ENCODE results near the gene FARP1.

Gene FARP1

GRCh38 chr13:98439896-98440295 is 297.0 kb downstream of the FARP1 start:
- H3K9me3 ChIP-seq (ENCODE audit: control extremely low read depth in 1 of 5, control insufficient read depth in 4 of 5, insufficient read depth in 2 of 5, low read depth in 1 of 5, low read length in 4 of 5) = no peaks in the 10 kb centered on the region
- no peak for DNase-seq
- H3K4me1 ChIP-seq (ENCODE audit: control extremely low read depth in 1 of 4, control insufficient read depth in 4 of 4, insufficient read depth in 4 of 4, low read length in 3 of 4) = peaks cover 0 to 8% (median 0%) of the 10 kb centered on the region in 4 experiments
- H3K27me3 ChIP-seq (replicated peaks in 2 of 5; ENCODE audit: control insufficient read depth in 4 of 5, insufficient read depth in 5 of 5, low read length in 4 of 5) = no peaks in the 10 kb centered on the region
- POLR2A ChIA-PET = no interaction called here
- no peaks in the 10 kb centered on the region for H3K36me3 ChIP-seq (ENCODE audit: control insufficient read depth in 4 of 4, insufficient read depth in 4 of 4, low read length in 3 of 4)
- CTCF ChIA-PET = interaction anchor here (1.4 to 2.8 kb wide), 2 partner anchors 32 to 213 kb away, joined by 4 to 8 read pairs; no protein-coding TSS in a partner anchor
- no peak overlapping the region for H3K27ac ChIP-seq (ENCODE audit: insufficient read depth in 1 of 2, low read depth in 1 of 2, low read length in 2 of 2, poor library complexity in 1 of 2, severe bottlenecking in 2 of 2)
- 97% methylated on average over 12 of the region's 16 CpGs for WGBS (ENCODE audit: insufficient coverage)
- no peak overlapping the region for H3K4me3 ChIP-seq (ENCODE audit: control insufficient read depth in 1 of 7, extremely low read depth in 1 of 7, insufficient read depth in 4 of 7, low read depth in 2 of 7, low read length in 6 of 7)

DNA sequence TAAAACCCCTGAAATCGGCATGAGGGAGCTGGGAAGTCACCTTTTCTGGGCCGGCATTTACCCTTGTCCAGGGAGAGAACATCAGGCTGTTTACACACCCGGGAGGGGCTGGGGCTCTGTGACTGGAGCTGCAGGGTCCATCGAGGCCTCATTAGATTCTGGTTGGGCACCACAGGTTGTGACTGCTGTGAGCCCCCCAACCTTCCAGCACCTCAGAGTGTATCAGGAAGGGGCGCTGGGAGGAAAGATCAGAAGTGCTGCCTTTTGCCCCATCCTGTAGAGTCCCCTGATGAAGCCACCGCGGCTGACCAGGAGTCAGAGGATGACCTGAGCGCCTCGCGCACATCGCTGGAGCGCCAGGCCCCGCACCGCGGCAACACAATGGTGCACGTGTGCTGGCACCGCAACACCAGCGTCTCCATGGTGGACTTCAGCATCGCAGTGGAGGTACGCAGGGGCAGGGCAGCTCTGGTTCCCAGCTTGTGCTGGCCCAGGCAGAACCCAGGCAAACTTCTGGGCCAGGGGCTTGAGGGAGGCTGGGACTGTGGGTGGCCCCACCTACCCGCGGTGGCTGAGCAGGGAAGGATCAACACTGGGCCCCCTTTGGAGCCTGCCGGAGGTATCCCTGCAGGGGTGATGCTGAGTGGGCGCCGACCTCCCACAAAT is 297.6 kb downstream of the FARP1 start:
- Histone ChIP-seq H3K36me3 (ENCODE audit: control insufficient read depth in 4 of 4, insufficient read depth in 4 of 4, low read length in 3 of 4) (no peaks in the 10 kb centered on the region), H3K4me3 (ENCODE audit: control insufficient read depth in 1 of 7, extremely low read depth in 1 of 7, insufficient read depth in 4 of 7, low read depth in 2 of 7, low read length in 6 of 7) (no peak overlapping the region), H3K27me3 (replicated peaks in 2 of 5; ENCODE audit: control insufficient read depth in 4 of 5, insufficient read depth in 5 of 5, low read length in 4 of 5) (no peaks in the 10 kb centered on the region), H3K9me3 (ENCODE audit: control extremely low read depth in 1 of 5, control insufficient read depth in 4 of 5, insufficient read depth in 2 of 5, low read depth in 1 of 5, low read length in 4 of 5) (no peaks in the 10 kb centered on the region), H3K27ac (ENCODE audit: insufficient read depth in 1 of 2, low read depth in 1 of 2, low read length in 2 of 2, poor library complexity in 1 of 2, severe bottlenecking in 2 of 2) (no peak overlapping the region), H3K4me1 (ENCODE audit: control extremely low read depth in 1 of 4, control insufficient read depth in 4 of 4, insufficient read depth in 4 of 4, low read length in 3 of 4) (peaks cover 0 to 14% (median 3%) of the 10 kb centered on the region in 4 experiments)
- no peak for DNase-seq
- ChIA-PET CTCF (interaction anchor here (1.4 to 2.8 kb wide), 3 partner anchors 31 to 233 kb away, joined by 4 to 8 read pairs (median 4); no protein-coding TSS in a partner anchor), POLR2A (no interaction called here)
- 98% methylated on average over 23 of the region's 25 CpGs for WGBS (ENCODE audit: insufficient coverage)

DNA sequence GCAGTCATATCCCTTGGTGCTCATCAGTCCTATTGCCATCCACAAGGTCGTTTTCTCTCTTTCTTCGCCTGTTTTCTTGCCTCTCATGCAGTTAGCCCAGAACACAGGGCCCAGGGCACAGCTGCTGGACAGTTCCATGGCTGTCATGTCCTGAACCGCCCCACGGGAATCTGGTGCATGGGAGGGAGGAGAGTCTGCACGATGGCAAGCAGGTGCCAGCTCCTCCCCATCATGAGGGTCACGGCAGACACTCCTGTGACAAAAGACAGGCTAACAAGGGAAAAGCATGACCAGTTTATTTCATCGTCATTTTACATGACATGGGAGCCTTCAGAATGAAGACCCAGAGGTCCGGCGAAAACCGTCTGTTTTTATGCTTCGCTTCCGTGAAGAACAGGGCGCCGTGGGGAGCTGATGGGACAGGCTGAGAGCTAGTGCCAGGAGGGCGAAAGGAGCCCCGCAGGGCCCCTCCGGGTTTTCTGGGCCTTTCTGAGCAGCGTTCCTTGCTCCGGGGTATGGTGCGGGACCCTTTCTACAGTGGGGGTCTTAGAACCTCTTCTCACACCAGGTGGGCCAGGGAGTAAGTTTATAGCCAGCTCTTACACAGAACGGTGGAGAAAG is 298.3 kb downstream of the FARP1 start:
- 88% methylated on average over 18 of the region's 21 CpGs for WGBS (ENCODE audit: insufficient coverage)
- Histone ChIP-seq H3K9me3 (ENCODE audit: control extremely low read depth in 1 of 5, control insufficient read depth in 4 of 5, insufficient read depth in 2 of 5, low read depth in 1 of 5, low read length in 4 of 5) (no peaks in the 10 kb centered on the region), H3K4me3 (ENCODE audit: control insufficient read depth in 1 of 7, extremely low read depth in 1 of 7, insufficient read depth in 4 of 7, low read depth in 2 of 7, low read length in 6 of 7) (no peak overlapping the region), H3K27me3 (replicated peaks in 2 of 5; ENCODE audit: control insufficient read depth in 4 of 5, insufficient read depth in 5 of 5, low read length in 4 of 5) (no peaks in the 10 kb centered on the region), H3K36me3 (ENCODE audit: control insufficient read depth in 4 of 4, insufficient read depth in 4 of 4, low read length in 3 of 4) (no peaks in the 10 kb centered on the region), H3K4me1 (ENCODE audit: control extremely low read depth in 1 of 4, control insufficient read depth in 4 of 4, insufficient read depth in 4 of 4, low read length in 3 of 4) (peaks cover 0 to 18% (median 6%) of the 10 kb centered on the region in 4 experiments), H3K27ac (ENCODE audit: insufficient read depth in 1 of 2, low read depth in 1 of 2, low read length in 2 of 2, poor library complexity in 1 of 2, severe bottlenecking in 2 of 2) (no peak overlapping the region)
- ChIA-PET CTCF (interaction anchor here (0.8 to 2.8 kb wide), 3 partner anchors 212 to 232 kb away, joined by 3 to 8 read pairs (median 4); no protein-coding TSS in a partner anchor), POLR2A (no interaction called here)
- no peak for DNase-seq

DNA sequence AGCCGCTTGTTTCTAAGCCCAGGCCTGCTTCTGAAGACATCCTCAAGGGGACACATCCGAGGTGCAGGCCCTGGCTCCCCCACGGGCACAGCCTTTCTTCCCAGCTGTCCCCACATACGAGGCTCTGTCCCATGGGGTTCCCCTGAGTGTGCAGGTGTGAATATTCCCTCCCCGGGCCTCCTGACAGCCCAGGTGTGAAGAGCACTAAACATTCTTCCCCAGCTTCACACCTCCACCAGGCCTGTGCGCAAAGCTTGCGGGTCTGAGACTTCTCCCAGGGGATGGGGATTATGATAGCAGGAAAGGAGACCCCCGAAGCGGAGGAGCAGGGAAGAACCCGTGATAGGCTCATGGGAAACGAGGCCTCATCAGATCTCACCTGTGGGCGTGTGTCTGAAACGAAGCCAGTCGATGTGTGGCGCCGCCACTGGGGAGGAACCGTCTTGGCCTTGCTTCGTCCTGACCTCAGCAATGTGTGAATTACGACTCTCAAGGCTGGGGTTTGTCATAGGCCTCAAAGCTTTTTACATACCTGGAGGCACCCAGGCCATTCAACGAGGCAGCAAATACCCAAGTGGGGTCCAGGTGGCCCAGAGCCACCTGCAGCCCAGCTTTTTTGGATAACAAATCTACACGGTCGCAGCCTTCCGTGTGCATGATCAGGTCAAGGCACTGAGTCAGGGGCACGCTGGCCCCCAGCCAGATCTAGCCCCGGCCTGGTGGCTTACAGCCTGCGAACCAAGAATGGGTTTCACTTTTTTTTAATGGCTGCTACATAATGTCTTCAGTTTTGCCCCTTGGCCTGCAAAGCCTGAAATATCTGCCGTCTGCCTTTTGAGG is 299.7 kb downstream of the FARP1 start:
- CTCF ChIA-PET = interaction anchor here (0.8 to 1.6 kb wide), 4 partner anchors 42 to 231 kb away, joined by 3 to 7 read pairs (median 4); no protein-coding TSS in a partner anchor
- WGBS (ENCODE audit: insufficient coverage) = 92% methylated on average over 25 of the region's 27 CpGs
- H3K4me3 ChIP-seq (ENCODE audit: control insufficient read depth in 1 of 7, extremely low read depth in 1 of 7, insufficient read depth in 4 of 7, low read depth in 2 of 7, low read length in 6 of 7) = no peak overlapping the region
- no peak for DNase-seq
- no peaks in the 10 kb centered on the region for H3K36me3 ChIP-seq (ENCODE audit: control insufficient read depth in 4 of 4, insufficient read depth in 4 of 4, low read length in 3 of 4)
- H3K27ac ChIP-seq (ENCODE audit: insufficient read depth in 1 of 2, low read depth in 1 of 2, low read length in 2 of 2, poor library complexity in 1 of 2, severe bottlenecking in 2 of 2) = no peak overlapping the region
- peaks cover 0 to 18% (median 6%) of the 10 kb centered on the region in 4 experiments for H3K4me1 ChIP-seq (ENCODE audit: control extremely low read depth in 1 of 4, control insufficient read depth in 4 of 4, insufficient read depth in 4 of 4, low read length in 3 of 4)
- POLR2A ChIA-PET = no interaction called here
- H3K27me3 ChIP-seq (replicated peaks in 2 of 5; ENCODE audit: control insufficient read depth in 4 of 5, insufficient read depth in 5 of 5, low read length in 4 of 5) = no peaks in the 10 kb centered on the region
- no peaks in the 10 kb centered on the region for H3K9me3 ChIP-seq (ENCODE audit: control extremely low read depth in 1 of 5, control insufficient read depth in 4 of 5, insufficient read depth in 2 of 5, low read depth in 1 of 5, low read length in 4 of 5)

DNA sequence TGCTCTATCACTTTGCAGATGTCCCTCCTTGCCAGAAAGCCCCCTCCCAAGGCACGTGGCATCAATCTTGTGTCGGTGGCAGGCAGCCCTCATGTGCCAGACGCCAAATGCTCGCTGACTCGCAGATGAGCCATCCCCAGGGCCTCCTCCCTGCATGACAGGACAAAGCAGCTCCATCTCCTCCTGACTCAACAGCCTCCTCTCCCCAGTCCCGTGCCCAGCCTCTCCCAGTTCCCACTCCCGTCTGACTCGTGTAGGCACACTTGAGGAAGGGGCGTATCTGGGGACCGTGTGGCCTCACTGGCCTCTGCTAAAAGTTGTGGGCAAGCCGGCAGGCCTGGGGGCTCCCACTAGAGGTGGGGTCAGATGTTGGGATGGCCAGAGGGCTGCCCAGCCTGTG is 300.4 kb downstream of the FARP1 start:
- Histone ChIP-seq H3K27me3 (replicated peaks in 2 of 5; ENCODE audit: control insufficient read depth in 4 of 5, insufficient read depth in 5 of 5, low read length in 4 of 5) (no peaks in the 10 kb centered on the region), H3K9me3 (ENCODE audit: control extremely low read depth in 1 of 5, control insufficient read depth in 4 of 5, insufficient read depth in 2 of 5, low read depth in 1 of 5, low read length in 4 of 5) (no peaks in the 10 kb centered on the region), H3K4me1 (ENCODE audit: control extremely low read depth in 1 of 4, control insufficient read depth in 4 of 4, insufficient read depth in 4 of 4, low read length in 3 of 4) (peaks cover 0 to 18% (median 6%) of the 10 kb centered on the region in 4 experiments), H3K36me3 (ENCODE audit: control insufficient read depth in 4 of 4, insufficient read depth in 4 of 4, low read length in 3 of 4) (peaks cover 0 to 5% (median 2%) of the 10 kb centered on the region in 4 experiments), H3K4me3 (ENCODE audit: control insufficient read depth in 1 of 7, extremely low read depth in 1 of 7, insufficient read depth in 4 of 7, low read depth in 2 of 7, low read length in 6 of 7) (no peak overlapping the region), H3K27ac (ENCODE audit: insufficient read depth in 1 of 2, low read depth in 1 of 2, low read length in 2 of 2, poor library complexity in 1 of 2, severe bottlenecking in 2 of 2) (no peak overlapping the region)
- 97% methylated on average over 10 of the region's 11 CpGs for WGBS (ENCODE audit: insufficient coverage)
- DNase-seq = no peak
- CTCF ChIA-PET = interaction anchor here (0.6 to 5.5 kb wide), 4 partner anchors 24 to 234 kb away, joined by 3 to 54 read pairs (median 6); no protein-coding TSS in a partner anchor
- POLR2A ChIA-PET = no interaction called here

DNA sequence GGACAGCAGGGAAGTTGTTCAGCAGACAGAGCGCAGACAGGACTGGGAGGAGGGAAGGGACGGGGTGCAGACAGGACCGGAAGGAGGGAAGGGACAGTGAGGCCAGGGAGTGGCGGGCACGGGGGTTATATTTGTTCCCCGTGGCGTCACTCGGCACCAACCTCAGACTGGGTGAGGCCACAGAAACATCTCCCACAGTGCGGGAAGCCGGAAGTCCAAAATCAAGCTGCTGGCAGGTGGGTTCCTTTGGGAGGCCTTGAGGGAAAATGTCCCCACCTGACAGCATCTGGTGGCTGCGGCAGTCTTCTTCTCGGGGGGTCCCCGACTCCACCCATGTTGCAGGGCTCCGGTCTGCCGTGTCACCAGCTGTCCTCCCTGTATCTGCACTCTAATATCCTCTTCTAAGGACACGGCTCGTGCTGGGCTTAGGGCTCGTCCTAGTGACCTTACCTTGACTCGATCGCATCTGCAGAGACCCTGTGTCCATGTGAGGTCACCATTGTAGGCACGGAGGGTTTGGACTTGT is 301.0 kb downstream of the FARP1 start:
- POLR2A ChIA-PET = no interaction called here
- H3K27me3 ChIP-seq (replicated peaks in 2 of 5; ENCODE audit: control insufficient read depth in 4 of 5, insufficient read depth in 5 of 5, low read length in 4 of 5) = no peaks in the 10 kb centered on the region
- CTCF ChIA-PET = interaction anchor here (0.6 to 5.5 kb wide), 8 partner anchors 18 to 233 kb away, joined by 3 to 86 read pairs (median 8); no protein-coding TSS in a partner anchor
- no peak overlapping the region for H3K4me3 ChIP-seq (ENCODE audit: control insufficient read depth in 1 of 7, extremely low read depth in 1 of 7, insufficient read depth in 4 of 7, low read depth in 2 of 7, low read length in 6 of 7)
- WGBS (ENCODE audit: insufficient coverage) = 92% methylated on average over 16 of the region's 21 CpGs
- peaks cover 0 to 7% (median 3%) of the 10 kb centered on the region in 4 experiments for H3K36me3 ChIP-seq (ENCODE audit: control insufficient read depth in 4 of 4, insufficient read depth in 4 of 4, low read length in 3 of 4)
- peaks cover 0 to 18% (median 6%) of the 10 kb centered on the region in 4 experiments for H3K4me1 ChIP-seq (ENCODE audit: control extremely low read depth in 1 of 4, control insufficient read depth in 4 of 4, insufficient read depth in 4 of 4, low read length in 3 of 4)
- no peaks in the 10 kb centered on the region for H3K9me3 ChIP-seq (ENCODE audit: control extremely low read depth in 1 of 5, control insufficient read depth in 4 of 5, insufficient read depth in 2 of 5, low read depth in 1 of 5, low read length in 4 of 5)
- no peak for DNase-seq
- no peak overlapping the region for H3K27ac ChIP-seq (ENCODE audit: insufficient read depth in 1 of 2, low read depth in 1 of 2, low read length in 2 of 2, poor library complexity in 1 of 2, severe bottlenecking in 2 of 2)
